Gastroesophageal sphincter (tissue), 3 donors: Measurements from ENCODE around the gene PAXIP1.

Experiments
- EP300 ChIP-seq: sonication (generic); formaldehyde crosslinking; IDR thresholded peaks from one replicate; pipeline ENCODE4 v1.6.1; 2017; ENCODE audit warnings: antibody characterized with exemption, mild to moderate bottlenecking
- POLR2AphosphoS5 ChIP-seq: sonication (generic); formaldehyde crosslinking; IDR thresholded peaks from one replicate; pipeline ENCODE4 v1.6.1; 2017; ENCODE audit warnings: antibody characterized with exemption
- TF ChIP-seq, protein P1 (sequence below), 4 experiments: fragments of 200-600 bp in 2 of 4; fragments of 450-650 bp in 2 of 4; sonication (generic) in 1 of 4; IDR thresholded peaks; one replicate each; pipeline ENCODE4 v1.5.1; 2017 to 2019; ENCODE audit warnings: antibody characterized with exemption in 4 of 4, mild to moderate bottlenecking in 2 of 4, moderate library complexity in 2 of 4

GRCh38 chr7:154942691-154943090 is 60.2 kb downstream of the PAXIP1 start:
- TF ChIP-seq POLR2AphosphoS5, result no peak
- TF ChIP-seq, protein P1, sequence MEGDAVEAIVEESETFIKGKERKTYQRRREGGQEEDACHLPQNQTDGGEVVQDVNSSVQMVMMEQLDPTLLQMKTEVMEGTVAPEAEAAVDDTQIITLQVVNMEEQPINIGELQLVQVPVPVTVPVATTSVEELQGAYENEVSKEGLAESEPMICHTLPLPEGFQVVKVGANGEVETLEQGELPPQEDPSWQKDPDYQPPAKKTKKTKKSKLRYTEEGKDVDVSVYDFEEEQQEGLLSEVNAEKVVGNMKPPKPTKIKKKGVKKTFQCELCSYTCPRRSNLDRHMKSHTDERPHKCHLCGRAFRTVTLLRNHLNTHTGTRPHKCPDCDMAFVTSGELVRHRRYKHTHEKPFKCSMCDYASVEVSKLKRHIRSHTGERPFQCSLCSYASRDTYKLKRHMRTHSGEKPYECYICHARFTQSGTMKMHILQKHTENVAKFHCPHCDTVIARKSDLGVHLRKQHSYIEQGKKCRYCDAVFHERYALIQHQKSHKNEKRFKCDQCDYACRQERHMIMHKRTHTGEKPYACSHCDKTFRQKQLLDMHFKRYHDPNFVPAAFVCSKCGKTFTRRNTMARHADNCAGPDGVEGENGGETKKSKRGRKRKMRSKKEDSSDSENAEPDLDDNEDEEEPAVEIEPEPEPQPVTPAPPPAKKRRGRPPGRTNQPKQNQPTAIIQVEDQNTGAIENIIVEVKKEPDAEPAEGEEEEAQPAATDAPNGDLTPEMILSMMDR (IDR thresholded peaks at IDR 0.05), result no peak
- TF ChIP-seq EP300, result no peak
